HG02798 (cell line): ENCODE results near the gene OR2B6.
"Not testable (repeated sequence)": the region's sequence is repeated elsewhere in the genome, so short reads cannot be mapped to it uniquely, and the experiment has no call there.

Source experiments
- ATAC-seq: cut with Tn5 transposase; IDR thresholded peaks from one replicate; pipeline ENCODE4 v1.9.1; 2021; ENCODE audit warnings: mild to moderate bottlenecking; ENCODE audit not compliant: unreplicated experiment, poor library complexity

Gene OR2B6

DNA sequence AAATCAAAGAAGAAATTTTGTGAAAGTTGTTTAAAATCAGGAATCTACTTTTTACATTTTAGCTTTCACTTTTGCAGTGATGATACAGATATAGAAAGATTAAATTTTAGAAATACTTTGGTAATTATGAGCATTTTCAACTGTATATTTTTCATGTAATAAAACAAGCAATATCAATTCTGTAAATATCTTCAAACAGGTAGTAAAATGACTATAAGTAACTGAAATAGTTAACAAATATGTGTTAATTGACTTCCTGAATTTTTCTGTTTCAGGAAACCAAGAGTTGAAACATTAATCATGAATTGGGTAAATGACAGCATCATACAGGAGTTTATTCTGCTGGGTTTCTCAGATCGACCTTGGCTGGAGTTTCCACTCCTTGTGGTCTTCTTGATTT, at the start of gene OR2B6:
OR2B6 (plus strand) TSS at position 301 of the 400 bp plus-strand sequence; CDS start at position 301, 0 bp downstream.
- no peak for ATAC-seq

DNA sequence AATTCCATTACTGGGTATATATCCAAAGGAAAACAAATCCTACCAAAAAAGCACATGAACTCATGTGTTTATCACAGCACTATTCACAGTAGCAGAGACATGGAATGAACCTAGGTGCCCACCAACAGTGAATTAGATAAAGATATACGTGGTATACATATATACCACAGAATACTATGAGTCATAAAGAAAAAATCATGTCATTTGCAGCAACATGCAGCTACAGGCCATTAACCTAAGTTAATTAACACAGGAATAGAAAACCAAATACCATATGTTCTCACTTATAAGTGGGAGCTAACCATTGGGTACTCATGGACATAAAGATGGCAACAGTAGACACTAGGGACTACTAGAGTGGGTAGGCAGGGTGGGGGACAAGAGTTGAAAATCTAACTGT, 49.0 kb upstream of the OR2B6 start:
- ATAC-seq: no peak

DNA sequence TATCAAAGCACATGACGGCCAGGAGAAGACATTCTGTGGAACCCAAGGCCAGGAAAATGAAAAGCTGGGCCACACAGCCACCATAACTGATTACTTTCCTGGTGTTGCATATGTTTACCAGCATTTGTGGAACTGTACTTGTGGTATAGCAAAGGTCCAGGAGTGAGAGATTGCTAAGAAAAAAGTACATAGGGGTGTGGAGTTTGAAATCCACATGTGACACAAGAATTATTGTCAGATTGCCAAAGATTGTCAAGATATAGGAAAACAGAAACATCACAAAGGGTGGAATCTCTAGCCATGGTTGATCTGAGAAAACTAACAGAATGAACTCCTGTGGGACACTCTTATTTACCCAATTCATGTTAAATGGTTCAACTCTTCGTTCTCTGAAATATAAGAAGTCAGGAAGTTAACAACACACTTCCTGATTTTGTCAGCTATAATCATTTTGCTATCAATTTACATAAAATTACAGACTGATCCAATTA, 45.0 kb upstream of the OR2B6 start, which contains the start of gene OR2B2:
OR2B2 (minus strand) TSS at position 441 of the 491 bp plus-strand sequence; CDS start at position 364, 77 bp downstream.
- ATAC-seq: no peak

DNA sequence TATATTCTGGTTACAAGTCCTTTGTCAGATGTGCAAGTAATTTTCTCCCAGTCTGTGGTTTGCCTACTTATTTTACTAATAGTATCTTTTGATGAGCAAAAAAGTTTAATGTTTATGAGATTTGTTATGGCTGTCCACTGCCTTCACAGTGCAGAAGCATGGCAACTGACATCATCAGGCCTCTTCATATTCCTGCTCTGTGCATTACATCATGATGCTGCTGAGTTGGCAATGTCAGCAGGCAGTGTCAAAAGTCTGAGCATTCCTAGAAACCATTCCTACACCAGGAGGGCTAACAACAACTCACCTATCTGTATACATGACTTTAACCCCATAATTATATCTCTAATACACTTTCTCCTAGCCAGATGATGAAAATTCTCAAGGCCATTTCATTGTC, 34.1 kb upstream of the OR2B6 start:
- no peak for ATAC-seq

DNA sequence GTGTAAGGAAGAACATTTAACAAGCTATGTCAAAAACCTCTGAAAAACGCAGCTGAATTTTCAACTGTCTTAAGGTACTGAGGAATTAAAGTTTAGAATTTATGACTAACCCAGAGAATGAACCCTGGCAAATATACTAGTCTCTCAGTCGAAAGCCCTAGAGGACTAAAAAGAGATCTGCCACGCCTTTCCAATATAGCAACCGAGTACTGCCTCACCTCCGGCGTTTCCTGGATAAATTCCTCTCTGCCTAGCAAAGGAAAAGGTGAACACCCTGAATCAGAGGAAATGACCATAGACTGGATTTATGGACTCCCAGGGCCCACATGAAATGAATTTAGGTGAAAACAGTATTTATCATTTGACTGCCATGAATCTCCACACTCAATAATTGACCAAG, 32.9 kb upstream of the OR2B6 start:
- ATAC-seq: no peak

DNA sequence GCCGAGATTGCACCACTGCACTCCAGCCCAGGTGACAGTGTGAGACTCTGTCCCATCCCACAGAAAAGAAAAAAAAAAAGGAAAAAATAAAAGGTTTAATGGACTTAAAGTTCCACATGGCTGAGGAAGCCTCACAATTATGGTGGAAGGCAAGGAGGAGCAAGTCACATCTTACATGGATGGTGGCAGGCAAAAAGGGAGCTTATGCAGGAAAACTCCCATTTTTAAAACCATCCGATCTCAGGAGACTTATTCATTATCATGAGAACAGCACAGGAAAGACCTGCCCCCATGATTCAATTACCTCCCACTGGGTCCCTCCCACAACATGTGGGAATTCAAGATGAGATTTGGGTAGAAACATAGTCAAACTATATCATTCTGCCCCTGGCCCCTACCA, 29.0 kb upstream of the OR2B6 start:
- not testable (repeated sequence) for ATAC-seq

DNA sequence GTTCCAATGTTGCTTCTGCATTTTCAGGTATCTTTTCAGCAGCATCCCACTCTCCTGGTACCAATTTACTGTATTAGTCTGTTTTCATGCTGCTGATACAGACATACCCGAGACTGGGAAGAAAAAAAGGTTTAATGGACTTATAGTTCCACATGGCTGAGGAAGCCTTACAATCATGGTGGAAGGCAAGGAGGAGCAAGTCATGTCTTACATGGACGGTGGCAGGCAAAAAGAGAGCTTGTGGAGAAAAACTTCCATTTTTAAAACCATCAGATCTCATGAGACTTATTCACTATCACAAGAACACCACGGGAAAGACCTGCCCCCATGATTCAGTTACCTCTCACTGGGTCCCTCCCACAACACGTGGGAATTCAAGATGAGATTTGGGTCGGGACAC, 27.1 kb upstream of the OR2B6 start:
- not testable (repeated sequence) for ATAC-seq

DNA sequence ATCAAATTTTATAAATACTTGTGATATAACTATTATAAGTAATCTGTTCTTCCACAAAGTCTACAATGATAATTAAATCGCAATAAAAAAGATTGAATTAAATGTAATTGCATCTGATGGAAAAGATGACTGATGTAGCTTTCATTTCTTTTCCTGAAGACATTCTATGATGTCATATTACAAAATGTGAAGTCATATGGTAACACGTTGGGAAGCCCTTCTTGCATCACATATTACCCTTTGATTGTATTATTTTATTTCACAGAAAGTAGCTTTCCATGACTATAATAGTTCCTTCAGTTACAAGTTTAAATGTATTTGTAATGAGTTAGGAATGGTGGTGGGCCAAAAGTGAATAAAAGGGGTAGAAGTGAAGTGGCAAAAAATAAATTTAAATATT, 25.8 kb upstream of the OR2B6 start:
- no peak for ATAC-seq

DNA sequence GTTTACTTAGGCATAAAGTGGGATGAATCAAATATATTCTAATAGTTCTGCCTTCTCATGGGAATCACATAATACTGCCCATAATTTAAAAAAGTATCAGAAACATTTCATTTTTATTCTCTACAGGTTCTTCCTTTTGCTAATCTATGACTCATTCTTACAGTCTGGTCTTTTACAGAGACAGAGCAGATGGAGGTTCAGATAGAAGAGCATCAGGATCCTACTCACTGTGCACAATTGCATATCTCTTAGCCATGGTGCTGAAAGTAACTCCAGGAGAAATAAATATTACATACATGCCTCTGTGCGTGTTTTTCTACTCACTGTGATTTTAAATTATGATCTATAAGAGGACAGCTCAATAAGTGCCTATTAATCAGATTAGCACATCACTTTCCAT, 16.3 kb upstream of the OR2B6 start:
- no peak for ATAC-seq

DNA sequence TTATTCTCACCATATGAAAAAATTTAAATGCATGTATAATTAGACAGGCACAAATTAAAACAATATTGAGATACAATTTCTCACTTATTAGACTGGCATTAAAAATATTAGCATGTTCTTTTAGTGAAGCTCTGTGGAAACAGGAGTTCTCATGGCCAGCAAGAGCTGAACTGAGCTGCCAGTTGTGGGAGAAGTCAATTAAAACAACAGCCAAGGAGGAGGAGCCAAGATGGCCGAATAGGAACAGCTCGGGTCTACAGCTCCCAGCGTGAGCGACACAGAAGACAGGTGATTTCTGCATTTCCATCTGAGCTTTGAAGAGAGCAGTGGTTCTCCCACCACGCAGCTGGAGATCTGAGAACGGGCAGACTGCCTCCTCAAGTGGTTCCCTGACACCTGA, 14.0 kb upstream of the OR2B6 start:
- ATAC-seq: not testable (repeated sequence)

DNA sequence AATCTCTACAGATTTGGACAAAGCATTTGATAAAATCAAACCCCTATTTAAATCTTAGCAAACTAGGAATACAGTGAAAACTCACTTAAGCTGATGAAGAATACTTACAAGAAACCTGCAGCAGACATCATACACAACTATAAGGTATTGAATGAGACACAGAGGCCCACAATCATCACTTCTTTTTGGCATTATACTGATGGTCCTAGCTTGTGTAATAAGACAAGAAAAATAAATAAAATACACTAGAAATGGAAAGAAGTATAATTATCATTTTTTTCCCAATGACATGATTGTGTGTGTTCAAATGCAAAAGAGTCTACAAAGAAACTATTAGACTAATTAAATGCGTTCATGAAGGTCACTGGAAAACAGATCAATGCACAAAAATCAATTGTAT, 8.8 kb upstream of the OR2B6 start:
- no peak for ATAC-seq

DNA sequence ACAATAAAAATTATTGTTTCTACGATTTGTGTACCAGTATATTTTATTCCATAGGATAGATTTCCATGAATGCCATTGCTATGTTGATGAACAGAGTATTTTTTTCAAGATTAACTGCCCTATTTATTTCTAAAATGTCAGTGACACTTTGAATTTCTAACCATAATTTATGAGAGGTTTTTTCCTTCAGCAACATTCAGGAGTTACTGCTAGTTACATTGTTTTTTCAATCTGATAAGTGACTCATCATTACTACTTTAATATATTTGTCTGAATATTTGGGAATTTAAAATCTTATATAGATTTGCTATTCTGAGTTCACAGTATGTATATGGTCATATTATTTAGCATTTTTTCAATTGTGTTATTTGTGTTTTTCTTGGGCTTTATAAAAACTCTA, 6.0 kb upstream of the OR2B6 start:
- ATAC-seq: no peak

DNA sequence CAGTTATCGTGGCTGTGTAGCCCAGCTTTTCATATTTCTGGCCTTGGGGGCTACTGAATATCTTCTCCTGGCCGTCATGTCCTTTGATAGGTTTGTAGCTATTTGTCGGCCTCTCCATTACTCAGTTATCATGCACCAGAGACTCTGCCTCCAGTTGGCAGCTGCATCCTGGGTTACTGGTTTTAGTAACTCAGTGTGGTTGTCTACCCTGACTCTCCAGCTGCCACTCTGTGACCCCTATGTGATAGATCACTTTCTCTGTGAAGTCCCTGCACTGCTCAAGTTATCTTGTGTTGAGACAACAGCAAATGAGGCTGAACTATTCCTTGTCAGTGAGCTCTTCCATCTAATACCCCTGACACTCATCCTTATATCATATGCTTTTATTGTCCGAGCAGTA, 475 bp downstream of the OR2B6 start:
- no peak for ATAC-seq

DNA sequence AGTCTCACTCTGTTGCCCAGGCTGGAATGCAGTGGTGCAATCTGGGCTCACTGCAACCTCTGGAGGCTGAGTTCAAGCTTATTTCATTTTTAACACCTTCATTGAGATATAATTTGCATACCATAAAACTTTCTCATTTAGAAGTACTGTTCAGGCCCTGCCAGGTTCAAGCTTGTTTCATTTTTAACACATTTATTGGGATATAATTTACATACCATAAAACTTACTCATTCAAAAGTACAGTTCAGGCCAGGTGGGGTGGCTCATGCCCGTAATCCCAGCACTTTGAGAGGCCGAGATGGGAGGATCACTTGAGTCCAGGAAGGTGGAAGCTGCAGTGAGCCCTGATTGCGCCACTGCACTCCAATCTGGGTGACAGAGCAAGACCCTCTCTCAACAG, 5.5 kb downstream of the OR2B6 start:
- no peak for ATAC-seq

DNA sequence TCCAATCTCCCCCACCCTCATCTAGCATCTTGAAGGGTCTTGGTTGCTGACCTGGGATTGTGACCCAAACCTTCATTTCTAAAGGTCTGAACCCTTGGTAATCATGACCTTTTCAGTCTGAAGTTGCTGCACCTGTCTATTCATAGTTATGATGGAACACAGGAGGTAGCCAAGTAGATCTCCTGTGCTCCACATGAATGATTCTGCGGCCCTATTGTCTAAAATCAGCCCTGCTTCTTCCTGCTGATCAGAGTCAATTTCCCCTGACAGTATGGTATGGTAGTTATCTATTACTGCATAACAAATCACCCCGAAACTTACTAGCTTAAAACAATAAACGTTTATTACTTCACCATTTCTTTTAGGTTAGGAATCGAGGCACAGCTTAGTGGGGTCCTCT, 9.0 kb downstream of the OR2B6 start:
- ATAC-seq: no peak

DNA sequence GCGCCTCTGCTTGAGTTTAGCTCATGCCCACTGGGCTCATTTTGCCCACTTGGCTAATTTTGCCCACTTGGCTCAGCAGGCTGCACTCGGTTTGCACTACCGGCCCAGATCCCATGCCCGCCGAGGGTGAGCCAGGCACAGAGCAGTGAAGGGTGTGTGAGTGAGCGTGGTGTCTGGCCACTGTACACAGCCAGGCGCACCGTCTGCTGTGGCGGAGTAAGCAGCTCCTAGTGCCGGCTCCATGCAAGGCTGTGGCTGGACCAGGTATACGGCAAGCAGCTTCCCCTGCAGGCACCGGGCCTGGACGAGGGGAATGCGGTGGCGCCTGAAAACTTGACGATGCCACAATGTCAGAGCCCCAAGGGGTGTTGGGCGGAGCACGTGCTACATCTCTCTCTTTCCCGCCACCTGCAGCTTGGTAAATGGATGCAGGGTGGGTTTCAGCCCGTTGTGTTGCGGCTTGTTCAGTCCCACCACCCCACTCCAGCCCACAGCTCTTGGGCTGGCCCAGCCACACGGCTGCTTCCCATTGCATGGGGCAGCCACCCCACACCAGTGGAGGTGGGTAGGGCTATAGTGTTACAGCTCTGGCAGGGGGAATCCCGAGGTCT, 9.9 kb downstream of the OR2B6 start:
- ATAC-seq: no peak

DNA sequence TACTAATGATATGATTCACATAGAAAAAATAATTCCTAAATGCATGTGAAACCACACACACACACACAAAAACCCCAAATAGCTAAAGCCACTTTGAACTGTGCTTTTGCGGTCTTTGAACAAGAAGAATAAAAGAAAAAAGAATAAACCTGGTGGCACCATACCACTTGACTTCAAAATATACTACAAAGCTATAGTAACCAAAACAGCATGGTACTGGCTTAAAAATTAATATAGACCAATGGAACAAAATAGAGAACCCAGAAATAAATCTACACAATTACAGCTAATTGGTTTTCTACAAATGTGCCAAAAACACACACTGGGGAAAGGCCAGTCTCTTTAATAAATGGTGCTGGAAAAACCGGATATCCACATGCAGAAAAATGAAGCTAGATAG, 13.4 kb downstream of the OR2B6 start:
- no peak for ATAC-seq

DNA sequence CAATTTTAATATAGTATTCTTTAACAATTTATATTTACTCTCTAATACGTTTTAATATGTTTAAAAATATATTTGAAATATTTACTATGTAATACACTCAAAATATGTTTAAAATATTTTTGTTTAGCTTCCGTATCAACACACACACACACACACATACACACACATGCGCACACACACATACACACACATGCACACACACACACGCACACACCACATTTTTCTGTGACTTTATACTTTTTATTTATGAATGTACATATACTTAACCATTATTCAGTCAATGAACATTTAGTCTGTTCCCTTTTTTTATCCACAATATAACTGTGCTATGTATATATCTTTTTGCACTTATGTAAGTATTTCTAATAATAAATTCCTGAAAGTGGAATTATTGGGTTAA, 15.7 kb downstream of the OR2B6 start:
- ATAC-seq: no peak

DNA sequence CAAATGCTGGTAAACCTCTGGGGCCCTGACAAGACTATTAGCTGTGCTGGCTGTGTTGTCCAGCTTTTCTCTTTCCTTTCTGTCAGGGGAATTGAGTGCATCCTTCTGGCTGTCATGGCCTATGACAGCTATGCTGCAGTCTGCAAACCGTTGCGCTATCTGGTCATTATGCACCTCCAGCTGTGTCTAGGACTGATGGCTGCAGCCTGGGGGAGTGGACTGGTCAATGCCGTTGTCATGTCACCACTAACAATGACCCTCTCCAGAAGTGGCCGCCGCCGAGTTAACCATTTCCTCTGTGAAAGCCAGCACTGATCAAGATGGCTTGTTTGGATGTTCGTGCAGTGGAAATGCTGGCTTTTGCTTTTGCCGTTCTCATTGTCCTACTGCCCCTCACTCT, 20.3 kb downstream of the OR2B6 start:
- ATAC-seq: no peak

DNA sequence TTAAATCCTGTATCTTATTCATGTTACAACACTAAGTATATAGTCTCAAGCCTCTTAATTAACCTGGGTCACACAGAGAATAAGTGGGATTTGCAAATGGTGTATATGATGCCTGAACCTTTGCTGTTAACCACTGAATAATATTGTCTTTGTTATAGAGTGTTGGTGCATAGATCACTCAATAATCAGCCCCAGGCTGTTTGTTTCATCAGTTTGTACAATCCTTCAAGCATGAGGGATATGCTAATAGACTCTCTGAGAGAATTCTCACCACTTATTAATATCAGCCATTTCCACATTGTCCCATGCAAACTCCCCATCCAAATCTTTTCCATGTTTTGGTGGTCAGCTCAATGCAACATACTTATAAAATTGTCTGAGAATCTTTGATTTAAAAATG, 21.7 kb downstream of the OR2B6 start:
- ATAC-seq: no peak

DNA sequence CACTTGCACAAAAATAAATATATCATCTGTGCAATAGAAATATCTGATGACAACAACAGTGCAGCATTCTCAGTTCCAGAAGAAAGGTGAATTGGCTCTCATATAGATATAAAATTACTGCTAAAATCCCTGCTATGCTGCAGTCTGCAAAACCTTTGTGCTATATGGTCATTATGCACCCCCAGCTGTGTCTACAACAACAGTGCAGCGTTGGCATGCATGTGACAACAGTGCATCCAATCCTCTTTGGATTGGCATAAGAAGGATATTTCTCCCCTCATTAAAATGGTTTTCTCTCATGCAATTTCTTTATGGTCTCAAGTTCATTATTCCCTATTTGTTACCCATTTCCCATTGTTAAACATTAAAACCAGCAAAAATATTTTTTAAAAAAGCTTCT, 23.1 kb downstream of the OR2B6 start:
- ATAC-seq: no peak

DNA sequence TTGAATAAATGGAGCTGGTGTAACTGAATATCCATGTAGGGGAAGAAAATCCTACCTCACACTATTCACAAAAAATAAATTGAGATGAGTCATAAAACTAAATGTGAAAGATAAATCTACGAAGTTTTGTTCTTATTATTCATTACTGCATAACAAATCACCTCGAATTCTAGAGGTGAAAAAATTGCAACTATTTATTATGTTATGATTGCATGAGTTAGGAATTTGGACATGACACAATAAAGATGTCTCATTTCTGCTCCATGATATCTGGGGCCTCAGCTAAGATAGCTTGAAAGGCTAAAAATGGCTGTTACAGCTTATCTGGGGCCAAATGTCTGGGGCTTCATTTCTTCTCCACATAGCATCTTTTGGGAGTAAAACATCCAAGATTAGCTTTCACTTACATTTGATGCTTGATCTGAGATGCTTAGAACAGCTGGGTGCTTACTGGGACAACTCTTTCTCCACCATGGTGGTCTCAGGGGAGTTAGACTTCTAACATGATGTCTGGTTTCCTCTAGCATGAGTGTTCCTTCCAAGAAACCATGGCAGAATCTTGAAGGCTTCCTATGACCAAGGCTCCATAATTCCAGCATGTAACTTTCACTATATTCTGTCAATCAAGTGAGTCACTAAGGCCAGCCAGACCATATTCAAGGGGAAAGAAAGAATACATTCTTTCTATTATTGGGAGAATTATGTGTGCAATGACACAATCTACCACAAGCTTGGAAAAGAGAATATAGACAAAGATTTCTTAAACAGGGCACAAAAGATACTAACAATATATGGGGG, 30.1 kb downstream of the OR2B6 start:
- no peak for ATAC-seq
